ENCODE data around the gene KIF4A. TPM values are rescaled to one million over a fixed set of nuclear protein-coding genes. Genes with fewer than 3 reads are reported as not detected.

The KIF4A gene
- polyA plus RNA-seq, 1 donor (not counting 4 experiments of a cell fraction or from before 2014, with no cell fraction given): 7.1 TPM

- no peak for DNase-seq (ENCODE audit: low read depth, low spot score)
- no peak for TF ChIP-seq CTCF (optimal IDR thresholded peaks at IDR 0.05 in 1 of 3, IDR thresholded peaks at IDR 0.05 in 1 of 3, conservative IDR thresholded peaks at IDR 0.05 in 1 of 3; ENCODE audit: extremely low read depth in 1 of 3, insufficient read depth in 2 of 3, low read length in 3 of 3)
- no peak for TF ChIP-seq EZH2 (IDR thresholded peaks at IDR 0.05; ENCODE audit: low read length)
- no peak for FAIRE-seq
- H3K9me1 ChIP-seq (ENCODE audit: control insufficient read depth, extremely low read depth, insufficient read depth, low read length): peaks cover 2% of the 10 kb centered on the region
- no peaks in the 10 kb centered on the region for H4K20me1 ChIP-seq (ENCODE audit: control insufficient read depth, extremely low read depth, insufficient read depth, low read length)
- H3K36me3 ChIP-seq (ENCODE audit: control insufficient read depth in 2 of 2, extremely low read depth in 1 of 2, insufficient read depth in 2 of 2, low read length in 2 of 2): no peaks in the 10 kb centered on the region
- no peak overlapping the region for H3K4me2 ChIP-seq (ENCODE audit: control insufficient read depth, extremely low read depth, insufficient read depth, low read depth, low read length)
- no peaks in the 10 kb centered on the region for H3K27me3 ChIP-seq (ENCODE audit: control insufficient read depth, extremely low read depth, insufficient read depth, low read length)
- H3K27ac ChIP-seq (ENCODE audit: control insufficient read depth, insufficient read depth, low read length): no peak overlapping the region
- H3K4me1 ChIP-seq (ENCODE audit: control insufficient read depth, extremely low read depth, insufficient read depth, low read length): peaks cover 19% of the 10 kb centered on the region
- dilution Hi-C loops (cut with MboI; ENCODE audit: extremely low pct_ligation_motif_present, low sequenced_read_pairs): no loop called here
- H3K4me3 ChIP-seq (ENCODE audit: control insufficient read depth in 2 of 3, extremely low read depth in 1 of 3, insufficient read depth in 2 of 3, low read depth in 1 of 3, low read length in 3 of 3): no peak overlapping the region
- H3K79me2 ChIP-seq (ENCODE audit: control insufficient read depth, insufficient read depth, low read length): no peaks in the 10 kb centered on the region
- H2AFZ ChIP-seq (ENCODE audit: control insufficient read depth, low read length): no peak overlapping the region
- no peaks in the 10 kb centered on the region for H3K9me3 ChIP-seq (ENCODE audit: control insufficient read depth, low read depth, low read length)
- H3K9ac ChIP-seq (ENCODE audit: control insufficient read depth, extremely low read depth, insufficient read depth, low read length): no peak overlapping the region
Measured at GRCh38 chrX:70257423-70258288, 32.2 kb upstream of the KIF4A start.

- DNase-seq (ENCODE audit: low read depth, low spot score) (no peak), FAIRE-seq (no peak)
- Histone ChIP-seq H3K4me2 (ENCODE audit: control insufficient read depth, extremely low read depth, insufficient read depth, low read depth, low read length) (no peak within 1 kb of the TSS), H4K20me1 (ENCODE audit: control insufficient read depth, extremely low read depth, insufficient read depth, low read length) (no peaks in the 10 kb centered on the region), H3K27ac (ENCODE audit: control insufficient read depth, insufficient read depth, low read length) (no peak within 1 kb of the TSS), H3K9ac (ENCODE audit: control insufficient read depth, extremely low read depth, insufficient read depth, low read length) (no peak within 1 kb of the TSS), H3K4me3 (ENCODE audit: control insufficient read depth in 2 of 3, extremely low read depth in 1 of 3, insufficient read depth in 2 of 3, low read depth in 1 of 3, low read length in 3 of 3) (no peak within 1 kb of the TSS), H3K27me3 (ENCODE audit: control insufficient read depth, extremely low read depth, insufficient read depth, low read length) (no peaks in the 10 kb centered on the region), H3K9me3 (ENCODE audit: control insufficient read depth, low read depth, low read length) (no peaks in the 10 kb centered on the region), H3K4me1 (ENCODE audit: control insufficient read depth, extremely low read depth, insufficient read depth, low read length) (peaks cover 4% of the 10 kb centered on the region), H2AFZ (ENCODE audit: control insufficient read depth, low read length) (no peak within 1 kb of the TSS), H3K36me3 (ENCODE audit: control insufficient read depth in 2 of 2, extremely low read depth in 1 of 2, insufficient read depth in 2 of 2, low read length in 2 of 2) (no peaks in the 10 kb centered on the region), H3K79me2 (ENCODE audit: control insufficient read depth, insufficient read depth, low read length) (no peaks in the 10 kb centered on the region), H3K9me1 (ENCODE audit: control insufficient read depth, extremely low read depth, insufficient read depth, low read length) (peaks cover 2% of the 10 kb centered on the region)
- dilution Hi-C loops (cut with MboI; ENCODE audit: extremely low pct_ligation_motif_present, low sequenced_read_pairs): no loop called here
- TF ChIP-seq EZH2 (IDR thresholded peaks at IDR 0.05; ENCODE audit: low read length) (no peak), CTCF (optimal IDR thresholded peaks at IDR 0.05 in 1 of 3, IDR thresholded peaks at IDR 0.05 in 1 of 3, conservative IDR thresholded peaks at IDR 0.05 in 1 of 3; ENCODE audit: extremely low read depth in 1 of 3, insufficient read depth in 2 of 3, low read length in 3 of 3) (no peak)
Measured at GRCh38 chrX:70260104-70260503, 29.8 kb upstream of the KIF4A start, which contains the start of gene P2RY4. Gene P2RY4 (minus strand): TSS chrX:70260204. CDS start chrX:70259624, 580 bp downstream.
